ENCODE results near the gene TOM1L2.

DNA sequence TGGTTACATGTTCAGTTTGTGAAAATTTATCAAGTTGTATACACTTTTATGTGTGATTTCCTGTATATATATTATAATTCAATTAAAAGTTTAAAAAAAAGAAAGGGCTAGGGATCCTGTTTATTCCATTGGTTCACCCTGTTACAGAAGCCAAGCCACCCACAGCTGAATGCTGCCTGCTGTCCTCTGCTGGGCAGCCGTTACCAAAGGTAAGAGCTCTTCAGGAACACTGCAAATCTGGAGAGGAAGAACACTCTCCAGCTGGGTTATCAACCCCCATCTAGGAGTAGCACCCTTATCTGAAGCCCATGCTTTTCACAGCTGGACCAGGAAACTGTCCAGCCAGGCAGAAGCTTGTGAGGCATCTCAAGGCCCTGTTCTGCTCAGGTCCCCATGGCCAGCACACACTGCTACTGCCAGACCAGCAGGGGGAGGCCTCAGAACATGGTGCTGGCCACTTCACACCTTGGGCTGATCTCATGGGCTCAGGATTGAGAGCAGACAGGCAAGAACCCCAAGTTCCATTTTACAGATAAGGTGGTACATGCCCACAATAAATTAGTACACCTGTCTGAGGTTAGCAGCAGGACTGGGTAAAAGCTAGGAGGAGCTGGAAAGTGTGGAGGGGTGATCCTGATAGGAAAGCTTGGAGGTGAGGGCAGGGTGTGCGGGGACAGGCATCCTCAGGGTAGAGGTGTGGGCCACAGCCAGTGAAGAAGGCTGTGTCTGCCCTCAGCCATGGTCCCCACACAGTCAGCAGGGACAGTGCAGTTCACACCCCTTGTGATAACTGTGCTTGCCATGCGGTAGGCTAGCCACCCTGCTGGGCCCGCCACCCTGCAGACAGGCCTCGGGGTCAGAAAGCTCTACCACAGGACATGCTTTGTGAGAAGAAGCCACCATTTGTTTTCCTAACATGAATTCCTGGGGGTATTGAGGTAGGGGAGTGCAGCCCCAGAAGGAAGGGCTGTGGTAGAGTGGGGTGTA is 81.1 kb downstream of the TOM1L2 start:
- TF ChIP-seq EZH2phosphoT487 (IDR thresholded peaks at IDR 0.05; ENCODE audit: insufficient read depth, low read depth) (no peak), EZH2 (IDR thresholded peaks at IDR 0.05; ENCODE audit: insufficient read depth, poor library complexity, severe bottlenecking) (no peak)
